HepG2 (cell line): ENCODE data around the gene DNPH1. TPM values are rescaled to one million over a fixed set of nuclear protein-coding genes. Genes with fewer than 3 reads are reported as not detected.

ENCODE experiments used
- BORCS8-MEF2B ChIP-seq: sonication (generic); formaldehyde crosslinking; IDR thresholded peaks from 2 replicates; pipeline ENCODE4 v1.8.0; 2022; ENCODE audit warnings: mild to moderate bottlenecking, missing genetic modification reagents
- CEBPB ChIP-seq: IDR thresholded peaks from 2 replicates; pipeline ENCODE4 v1.6.1; 2011; ENCODE audit warnings: low read depth, low read length, improper control_type of control experiment, borderline replicate concordance
- EED ChIP-seq: sonication (generic); formaldehyde crosslinking; IDR thresholded peaks from 2 replicates; pipeline ENCODE4 v1.5.0; 2020; ENCODE audit warnings: mild to moderate bottlenecking, missing genetic modification reagents
- ELF3 ChIP-seq: IDR thresholded peaks from 2 replicates; pipeline ENCODE4 v1.6.1; 2016; ENCODE audit warnings: missing genetic modification reagents, missing compliant biosample characterization
- FOXP1 ChIP-seq, 2 experiments: fragments of 450-650 bp in 1 of 2; IDR thresholded peaks; 2 replicates each; pipeline ENCODE4 v1.6.1; 2017 to 2018; ENCODE audit warnings: antibody characterized with exemption in 1 of 2
- HOXD1 ChIP-seq: sonication (generic); formaldehyde crosslinking; IDR thresholded peaks from 2 replicates; pipeline ENCODE4 v1.5.0; 2020; ENCODE audit warnings: missing genetic modification reagents
- JUN ChIP-seq: sonication (generic); formaldehyde crosslinking; IDR thresholded peaks from 2 replicates; pipeline ENCODE4 v1.4.0; 2020; ENCODE audit warnings: mild to moderate bottlenecking, missing genetic modification reagents
- MED8 ChIP-seq: sonication (generic); formaldehyde crosslinking; IDR thresholded peaks from 2 replicates; pipeline ENCODE4 v1.8.1; 2023; ENCODE audit warnings: mild to moderate bottlenecking, missing genetic modification reagents; ENCODE audit not compliant: insufficient replicate concordance
- MTF2 ChIP-seq: sonication (generic); formaldehyde crosslinking; IDR thresholded peaks from 2 replicates; pipeline ENCODE4 v1.5.0; 2020; ENCODE audit warnings: missing genetic modification reagents, borderline replicate concordance
- MXD4 ChIP-seq: IDR thresholded peaks from 2 replicates; pipeline ENCODE4 v1.6.1; 2016; ENCODE audit warnings: mild to moderate bottlenecking, missing biosample characterization, missing genetic modification reagents
- NFE2 ChIP-seq: sonication (generic); formaldehyde crosslinking; IDR thresholded peaks from 2 replicates; pipeline ENCODE4 v1.4.0; 2020; ENCODE audit warnings: missing genetic modification reagents
- NKX3-1 ChIP-seq: sonication (generic); formaldehyde crosslinking; IDR thresholded peaks from 2 replicates; pipeline ENCODE4 v1.5.0; 2020; ENCODE audit warnings: missing genetic modification reagents
- PHF20 ChIP-seq: sonication (generic); formaldehyde crosslinking; IDR thresholded peaks from 2 replicates; pipeline ENCODE4 v1.5.0; 2020; ENCODE audit warnings: mild to moderate bottlenecking, missing genetic modification reagents
- PITX1 ChIP-seq: sonication (generic); formaldehyde crosslinking; IDR thresholded peaks from 2 replicates; pipeline ENCODE4 v1.5.1; 2020; ENCODE audit warnings: mild to moderate bottlenecking, missing genetic modification reagents
- POGZ ChIP-seq: sonication (generic); formaldehyde crosslinking; IDR thresholded peaks from 2 replicates; pipeline ENCODE4 v1.4.0; 2020; ENCODE audit warnings: mild to moderate bottlenecking, missing genetic modification reagents
- POLR2AphosphoS5 ChIP-seq: IDR thresholded peaks from 2 replicates; pipeline ENCODE4 v1.6.1; 2012; ENCODE audit warnings: low read depth, low read length
- SIX4 ChIP-seq: sonication (generic); formaldehyde crosslinking; IDR thresholded peaks from 2 replicates; pipeline ENCODE4 v1.4.0; 2020; ENCODE audit warnings: missing genetic modification reagents
- SP5 ChIP-seq: IDR thresholded peaks from 2 replicates; pipeline ENCODE4 v1.6.1; 2016; ENCODE audit warnings: low read depth, borderline replicate concordance
- ZNF224 ChIP-seq: sonication (generic); formaldehyde crosslinking; IDR thresholded peaks from 2 replicates; pipeline ENCODE4 v1.5.0; 2020; ENCODE audit warnings: mild to moderate bottlenecking, missing genetic modification reagents
- ZNF572 ChIP-seq: sonication (generic); formaldehyde crosslinking; IDR thresholded peaks from 2 replicates; pipeline ENCODE4 v1.5.1; 2020; ENCODE audit warnings: mild to moderate bottlenecking, missing genetic modification reagents
- ZSCAN12 ChIP-seq: sonication (generic); formaldehyde crosslinking; IDR thresholded peaks from 2 replicates; pipeline ENCODE4 v1.9.0; 2021; ENCODE audit warnings: mild to moderate bottlenecking, missing genetic modification reagents
- ZSCAN9 ChIP-seq: IDR thresholded peaks from 2 replicates; pipeline ENCODE4 v1.6.1; 2016; ENCODE audit warnings: borderline replicate concordance
- polyA plus RNA-seq, 8 experiments: library from polyadenylated mRNA; depleted of rRNA in 3 of 8; stranded (reverse) in 7 of 8; unstranded in 1 of 8; fragments of >200 nt; fragmentation: Illumina TruSeq in 4 of 8; extraction: Trizol in 4 of 8; gene quantifications; 2 replicates each; pipeline versions ENCODE4 v1.2.1 to v1.2.3, GENCODE V29; 2011 to 2016; ENCODE audit warnings: low read depth in 4 of 8, missing spikeins in 1 of 8, mixed read lengths in 1 of 8; ENCODE audit not compliant: insufficient read depth in 1 of 8
- total RNA-seq, 5 experiments: library from RNA; depleted of rRNA; stranded (reverse); fragments of >200 nt; fragmentation: Illumina TruSeq; extraction: Trizol; gene quantifications; 2 replicates each; pipeline ENCODE4 v1.2.3, GENCODE V29; 2016; ENCODE audit warnings: low read depth in 1 of 5
- TF ChIP-seq, protein P1 (sequence below): sonication (generic); formaldehyde crosslinking; IDR thresholded peaks from 2 replicates; pipeline ENCODE4 v1.4.0; 2020; ENCODE audit warnings: mild to moderate bottlenecking, missing genetic modification reagents
- TF ChIP-seq, protein P2 (sequence below): sonication (generic); formaldehyde crosslinking; IDR thresholded peaks from 2 replicates; pipeline ENCODE4 v1.8.0; 2022; ENCODE audit warnings: mild to moderate bottlenecking, missing genetic modification reagents
- TF ChIP-seq, protein P3 (sequence below): sonication (generic); formaldehyde crosslinking; IDR thresholded peaks from 2 replicates; pipeline ENCODE4 v1.8.0; 2023; ENCODE audit warnings: mild to moderate bottlenecking, missing genetic modification reagents
- TF ChIP-seq, protein P4 (sequence below): sonication (generic); formaldehyde crosslinking; IDR thresholded peaks from 2 replicates; pipeline ENCODE4 v1.4.0; 2020; ENCODE audit warnings: mild to moderate bottlenecking, low read depth, missing genetic modification reagents
- TF ChIP-seq, protein P5 (sequence below): sonication (generic); formaldehyde crosslinking; conservative IDR thresholded peaks from 2 replicates; pipeline ENCODE4 v1.4.0; 2020; ENCODE audit warnings: missing genetic modification reagents

Gene DNPH1
- total and polyA plus RNA-seq, 2 of the 13 experiments (the other 11 are each of a cell fraction or from before 2014, with no cell fraction given) = 56.5 to 75.1 TPM

DNA sequence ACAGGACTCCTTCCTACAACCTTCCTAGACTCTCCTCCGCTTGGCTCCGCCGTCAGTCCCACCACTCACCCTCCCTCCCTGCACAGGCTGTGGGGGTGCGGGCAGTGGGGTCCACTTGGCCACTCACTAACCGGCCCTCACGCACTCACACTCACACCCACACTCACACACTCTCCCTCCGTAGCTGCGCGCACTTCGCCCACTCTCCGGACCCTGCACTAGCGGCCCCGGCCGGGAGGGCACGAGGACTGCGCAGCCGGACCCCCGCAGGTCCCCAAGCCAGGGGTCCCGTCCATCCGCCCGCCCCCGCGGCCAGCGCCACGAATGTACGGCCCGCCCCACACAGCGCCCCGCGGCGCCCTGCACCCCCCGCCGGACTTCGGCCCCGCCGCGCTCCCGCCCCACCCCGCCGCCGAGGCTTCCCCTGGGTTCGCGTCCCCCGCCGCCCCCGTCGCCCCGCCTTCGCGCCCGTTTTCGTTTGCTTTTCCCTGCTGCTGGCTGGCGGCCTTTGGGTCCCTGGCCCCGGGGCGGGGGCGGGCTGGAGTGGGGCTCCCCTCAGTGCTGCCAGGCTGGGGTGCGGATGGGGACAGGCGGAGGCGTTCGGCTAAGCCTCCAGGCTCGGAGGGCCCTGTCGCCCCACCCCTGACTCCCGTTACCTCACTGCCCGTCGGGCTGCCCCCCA is 45.8 kb upstream of the DNPH1 start (continued):
- TF ChIP-seq, protein P1, sequence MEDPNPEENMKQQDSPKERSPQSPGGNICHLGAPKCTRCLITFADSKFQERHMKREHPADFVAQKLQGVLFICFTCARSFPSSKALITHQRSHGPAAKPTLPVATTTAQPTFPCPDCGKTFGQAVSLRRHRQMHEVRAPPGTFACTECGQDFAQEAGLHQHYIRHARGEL = 0 out of 2 replicates have a peak, but pooled peaks have one; percentile 32
- TF ChIP-seq EED = no peak
- no peak for TF ChIP-seq NKX3-1
- TF ChIP-seq, protein P2, sequence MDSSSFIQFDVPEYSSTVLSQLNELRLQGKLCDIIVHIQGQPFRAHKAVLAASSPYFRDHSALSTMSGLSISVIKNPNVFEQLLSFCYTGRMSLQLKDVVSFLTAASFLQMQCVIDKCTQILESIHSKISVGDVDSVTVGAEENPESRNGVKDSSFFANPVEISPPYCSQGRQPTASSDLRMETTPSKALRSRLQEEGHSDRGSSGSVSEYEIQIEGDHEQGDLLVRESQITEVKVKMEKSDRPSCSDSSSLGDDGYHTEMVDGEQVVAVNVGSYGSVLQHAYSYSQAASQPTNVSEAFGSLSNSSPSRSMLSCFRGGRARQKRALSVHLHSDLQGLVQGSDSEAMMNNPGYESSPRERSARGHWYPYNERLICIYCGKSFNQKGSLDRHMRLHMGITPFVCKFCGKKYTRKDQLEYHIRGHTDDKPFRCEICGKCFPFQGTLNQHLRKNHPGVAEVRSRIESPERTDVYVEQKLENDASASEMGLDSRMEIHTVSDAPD (CRISPR knock-in tag) = peak; percentile 81; the same call in 1 of the 2 replicates
- TF ChIP-seq PITX1 = peak; percentile 60; the same call in 1 of the 2 replicates
- TF ChIP-seq SP5 = peak; percentile 89
- TF ChIP-seq MXD4 (CRISPR knock-in tag) = no peak
- TF ChIP-seq JUN (CRISPR knock-in tag) = 0 out of 2 replicates have a peak, but pooled peaks have one; percentile 60
- TF ChIP-seq ZNF224 (CRISPR knock-in tag) = 0 out of 2 replicates have a peak, but pooled peaks have one; percentile 30
- TF ChIP-seq ZSCAN12 (CRISPR knock-in tag) = peak; percentile 60; the same call in 1 of the 2 replicates
- TF ChIP-seq SIX4 (CRISPR knock-in tag) = no peak
- peak; percentile 85; the same call in 1 of the 2 replicates for TF ChIP-seq HOXD1 (CRISPR knock-in tag)
- TF ChIP-seq NFE2 = no peak
- TF ChIP-seq FOXP1 (IDR thresholded peaks at IDR 0.05) = no peak
- no peak for TF ChIP-seq FOXP1 (CRISPR knock-in tag; IDR thresholded peaks at IDR 0.05)
- TF ChIP-seq ZNF572 (CRISPR knock-in tag) = no peak
- peak; percentile 45 for TF ChIP-seq PHF20 (CRISPR knock-in tag)
- 0 out of 2 replicates have a peak, but pooled peaks have one; percentile 34 for TF ChIP-seq POGZ (CRISPR knock-in tag)
- TF ChIP-seq MTF2 (CRISPR knock-in tag) = peak; percentile 64; the same call in 1 of the 2 replicates
- TF ChIP-seq, protein P3, sequence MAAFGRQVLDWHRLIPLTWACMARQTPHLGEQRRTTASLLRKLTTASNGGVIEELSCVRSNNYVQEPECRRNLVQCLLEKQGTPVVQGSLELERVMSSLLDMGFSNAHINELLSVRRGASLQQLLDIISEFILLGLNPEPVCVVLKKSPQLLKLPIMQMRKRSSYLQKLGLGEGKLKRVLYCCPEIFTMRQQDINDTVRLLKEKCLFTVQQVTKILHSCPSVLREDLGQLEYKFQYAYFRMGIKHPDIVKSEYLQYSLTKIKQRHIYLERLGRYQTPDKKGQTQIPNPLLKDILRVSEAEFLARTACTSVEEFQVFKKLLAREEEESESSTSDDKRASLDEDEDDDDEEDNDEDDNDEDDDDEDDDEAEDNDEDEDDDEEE (CRISPR knock-in tag) = peak; percentile 58; the same call in 1 of the 2 replicates
- peak; percentile 38 for TF ChIP-seq ELF3
- TF ChIP-seq, protein P4, sequence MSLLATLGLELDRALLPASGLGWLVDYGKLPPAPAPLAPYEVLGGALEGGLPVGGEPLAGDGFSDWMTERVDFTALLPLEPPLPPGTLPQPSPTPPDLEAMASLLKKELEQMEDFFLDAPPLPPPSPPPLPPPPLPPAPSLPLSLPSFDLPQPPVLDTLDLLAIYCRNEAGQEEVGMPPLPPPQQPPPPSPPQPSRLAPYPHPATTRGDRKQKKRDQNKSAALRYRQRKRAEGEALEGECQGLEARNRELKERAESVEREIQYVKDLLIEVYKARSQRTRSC = peak; percentile 98
- TF ChIP-seq, protein P5, sequence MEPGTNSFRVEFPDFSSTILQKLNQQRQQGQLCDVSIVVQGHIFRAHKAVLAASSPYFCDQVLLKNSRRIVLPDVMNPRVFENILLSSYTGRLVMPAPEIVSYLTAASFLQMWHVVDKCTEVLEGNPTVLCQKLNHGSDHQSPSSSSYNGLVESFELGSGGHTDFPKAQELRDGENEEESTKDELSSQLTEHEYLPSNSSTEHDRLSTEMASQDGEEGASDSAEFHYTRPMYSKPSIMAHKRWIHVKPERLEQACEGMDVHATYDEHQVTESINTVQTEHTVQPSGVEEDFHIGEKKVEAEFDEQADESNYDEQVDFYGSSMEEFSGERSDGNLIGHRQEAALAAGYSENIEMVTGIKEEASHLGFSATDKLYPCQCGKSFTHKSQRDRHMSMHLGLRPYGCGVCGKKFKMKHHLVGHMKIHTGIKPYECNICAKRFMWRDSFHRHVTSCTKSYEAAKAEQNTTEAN (CRISPR knock-in tag) = 0 out of 2 replicates have a peak, but pooled peaks have one; percentile 68
- peak; percentile 83; the same call in 1 of the 2 replicates for TF ChIP-seq BORCS8-MEF2B
- TF ChIP-seq CEBPB = no peak
- TF ChIP-seq POLR2AphosphoS5 = peak; percentile 77
- peak; percentile 84 for TF ChIP-seq MED8 (CRISPR knock-in tag)
- TF ChIP-seq ZSCAN9 (CRISPR knock-in tag) = no peak
